Skeletal muscle cell (primary cell): ENCODE data around the gene FBXW7.

Source experiments
- DNase-seq: peaks from one replicate; pipeline ENCODE4 v3.0.0-alpha.2; 2010; ENCODE audit warnings: low read depth
- H3K4me3 ChIP-seq: 2 replicates; pipeline ENCODE4 v1.5.1; 2011; ENCODE audit warnings: low read depth, mild to moderate bottlenecking, control low read depth, low read length, moderate library complexity

The FBXW7 gene

GRCh38 chr4:152454398-152455011 is 81.4 kb downstream of the FBXW7 start:
- DNase-seq: no peak
- H3K4me3 ChIP-seq: no peak overlapping the region

GRCh38 chr4:152451496-152451895 is 84.4 kb downstream of the FBXW7 start:
- no peak overlapping the region for H3K4me3 ChIP-seq
- no peak for DNase-seq

- no peak for DNase-seq
Measured at GRCh38 chr4:152448854-152449253, 87.0 kb downstream of the FBXW7 start.

GRCh38 chr4:152448038-152448707 is 87.7 kb downstream of the FBXW7 start:
- H3K4me3 ChIP-seq: no peak overlapping the region
- DNase-seq: no peak

More at GRCh38 chr4:152448854-152449253, 87.0 kb downstream of the FBXW7 start:
- H3K4me3 ChIP-seq: no peak overlapping the region

GRCh38 chr4:152443859-152444258 is 92.0 kb downstream of the FBXW7 start:
- H3K4me3 ChIP-seq: no peak overlapping the region
- DNase-seq: no peak

GRCh38 chr4:152437561-152437960 is 98.3 kb downstream of the FBXW7 start:
- no peak overlapping the region for H3K4me3 ChIP-seq
- no peak for DNase-seq

GRCh38 chr4:152436384-152436783 is 99.5 kb downstream of the FBXW7 start:
- no peak overlapping the region for H3K4me3 ChIP-seq
- no peak for DNase-seq

GRCh38 chr4:152434011-152434410 is 101.9 kb downstream of the FBXW7 start:
- no peak overlapping the region for H3K4me3 ChIP-seq
- DNase-seq: no peak

- no peak overlapping the region for H3K4me3 ChIP-seq
- no peak for DNase-seq
Measured at GRCh38 chr4:152431784-152432183, 104.1 kb downstream of the FBXW7 start.

GRCh38 chr4:152431291-152431690 is 104.6 kb downstream of the FBXW7 start:
- no peak for DNase-seq
- no peak overlapping the region for H3K4me3 ChIP-seq

GRCh38 chr4:152430507-152430906 is 105.4 kb downstream of the FBXW7 start:
- DNase-seq: no peak
- H3K4me3 ChIP-seq: no peak overlapping the region

GRCh38 chr4:152427981-152428380 is 107.9 kb downstream of the FBXW7 start:
- no peak overlapping the region for H3K4me3 ChIP-seq
- no peak for DNase-seq

GRCh38 chr4:152424977-152425376 is 110.9 kb downstream of the FBXW7 start:
- DNase-seq: no peak
- H3K4me3 ChIP-seq: no peak overlapping the region

GRCh38 chr4:152424396-152424795 is 111.5 kb downstream of the FBXW7 start:
- DNase-seq: no peak
- H3K4me3 ChIP-seq: no peak overlapping the region

GRCh38 chr4:152422817-152423320 is 113.0 kb downstream of the FBXW7 start:
- no peak overlapping the region for H3K4me3 ChIP-seq
- no peak for DNase-seq

GRCh38 chr4:152421576-152421975 is 114.3 kb downstream of the FBXW7 start:
- DNase-seq: no peak
- no peak overlapping the region for H3K4me3 ChIP-seq

GRCh38 chr4:152419809-152420208 is 116.1 kb downstream of the FBXW7 start:
- no peak overlapping the region for H3K4me3 ChIP-seq
- no peak for DNase-seq

GRCh38 chr4:152417673-152418072 is 118.2 kb downstream of the FBXW7 start:
- no peak for DNase-seq
- no peak overlapping the region for H3K4me3 ChIP-seq

- H3K4me3 ChIP-seq: no peak overlapping the region
- DNase-seq: no peak
Measured at GRCh38 chr4:152415980-152416379, 119.9 kb downstream of the FBXW7 start.

GRCh38 chr4:152408514-152409327 is 127.2 kb downstream of the FBXW7 start:
- no peak for DNase-seq

More at GRCh38 chr4:152408514-152409327, 127.2 kb downstream of the FBXW7 start:
- H3K4me3 ChIP-seq: no peak overlapping the region
